Measurements from ENCODE around the gene KIAA0232.

GRCh38 chr4:6848717-6849305, 66.3 kb downstream of the KIAA0232 start:
- no peak for TF ChIP-seq POLR2A (IDR thresholded peaks at IDR 0.05; ENCODE audit: low read depth, low read length)
- TF ChIP-seq TAF1 (IDR thresholded peaks at IDR 0.05; ENCODE audit: low read depth, low read length) = no peak
- TF ChIP-seq POLR2AphosphoS5 (IDR thresholded peaks at IDR 0.05; ENCODE audit: low read depth, low read length) = no peak
- no peak for TF ChIP-seq SPI1 (IDR thresholded peaks at IDR 0.05; ENCODE audit: low read depth, low read length)
- TF ChIP-seq POU2F2 (IDR thresholded peaks at IDR 0.05; ENCODE audit: low read depth, low read length) = no peak

All from GM12891 (cell line).